ENCODE results near the gene VPS16.

DNA sequence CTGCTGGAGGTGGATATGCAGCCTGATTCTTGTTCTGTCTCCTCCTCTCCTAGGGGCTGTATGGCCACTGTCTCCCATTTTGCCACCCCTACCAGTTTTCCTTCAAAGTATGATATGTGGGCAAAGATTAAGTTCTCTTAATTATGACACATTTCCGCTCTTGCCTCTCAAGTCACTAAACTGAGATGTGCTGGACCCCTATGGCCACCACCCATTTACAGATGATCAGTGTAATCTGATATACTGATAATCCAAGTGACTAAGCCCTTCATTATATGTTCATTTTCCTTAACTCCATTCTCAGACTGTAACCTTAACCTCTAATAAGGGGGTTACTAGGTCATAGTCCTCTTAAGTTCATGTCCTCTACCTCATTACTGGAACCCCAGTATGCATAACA, 26.5 kb upstream of the VPS16 start:
- TF ChIP-seq, protein P1, sequence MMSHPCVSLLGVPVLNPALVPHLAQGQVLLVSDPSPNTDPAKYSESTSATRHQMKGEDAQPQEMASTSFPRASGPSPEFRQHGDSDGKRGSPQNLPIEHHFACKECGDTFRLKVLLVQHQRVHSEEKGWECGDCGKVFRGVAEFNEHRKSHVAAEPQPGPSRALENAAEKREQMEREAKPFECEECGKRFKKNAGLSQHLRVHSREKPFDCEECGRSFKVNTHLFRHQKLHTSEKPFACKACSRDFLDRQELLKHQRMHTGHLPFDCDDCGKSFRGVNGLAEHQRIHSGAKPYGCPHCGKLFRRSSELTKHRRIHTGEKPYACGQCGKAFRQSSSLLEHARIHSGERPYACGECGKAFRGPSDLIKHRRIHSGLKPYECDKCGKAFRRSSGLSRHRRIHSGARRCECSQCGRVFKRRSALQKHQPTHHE (CRISPR knock-in tag; IDR thresholded peaks at IDR 0.05; ENCODE audit: borderline replicate concordance), result no peak
- TF ChIP-seq, protein P2, sequence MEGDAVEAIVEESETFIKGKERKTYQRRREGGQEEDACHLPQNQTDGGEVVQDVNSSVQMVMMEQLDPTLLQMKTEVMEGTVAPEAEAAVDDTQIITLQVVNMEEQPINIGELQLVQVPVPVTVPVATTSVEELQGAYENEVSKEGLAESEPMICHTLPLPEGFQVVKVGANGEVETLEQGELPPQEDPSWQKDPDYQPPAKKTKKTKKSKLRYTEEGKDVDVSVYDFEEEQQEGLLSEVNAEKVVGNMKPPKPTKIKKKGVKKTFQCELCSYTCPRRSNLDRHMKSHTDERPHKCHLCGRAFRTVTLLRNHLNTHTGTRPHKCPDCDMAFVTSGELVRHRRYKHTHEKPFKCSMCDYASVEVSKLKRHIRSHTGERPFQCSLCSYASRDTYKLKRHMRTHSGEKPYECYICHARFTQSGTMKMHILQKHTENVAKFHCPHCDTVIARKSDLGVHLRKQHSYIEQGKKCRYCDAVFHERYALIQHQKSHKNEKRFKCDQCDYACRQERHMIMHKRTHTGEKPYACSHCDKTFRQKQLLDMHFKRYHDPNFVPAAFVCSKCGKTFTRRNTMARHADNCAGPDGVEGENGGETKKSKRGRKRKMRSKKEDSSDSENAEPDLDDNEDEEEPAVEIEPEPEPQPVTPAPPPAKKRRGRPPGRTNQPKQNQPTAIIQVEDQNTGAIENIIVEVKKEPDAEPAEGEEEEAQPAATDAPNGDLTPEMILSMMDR (CRISPR knock-in tag; IDR thresholded peaks at IDR 0.05), result no peak
- TF ChIP-seq IRF2 (CRISPR knock-in tag; IDR thresholded peaks at IDR 0.05) (no peak), RBAK (CRISPR knock-in tag; IDR thresholded peaks at IDR 0.05) (no peak), ASH2L (IDR thresholded peaks at IDR 0.05; ENCODE audit: insufficient read length, low read depth, low read length) (no peak), PBX3 (CRISPR knock-in tag; IDR thresholded peaks at IDR 0.05; ENCODE audit: borderline replicate concordance) (no peak), ZSCAN5A (CRISPR knock-in tag; IDR thresholded peaks at IDR 0.05; ENCODE audit: borderline replicate concordance) (no peak), EZH2 (conservative IDR thresholded peaks at IDR 0.05; ENCODE audit: low read depth, low read length) (no peak), ZNF276 (CRISPR knock-in tag; IDR thresholded peaks at IDR 0.05; ENCODE audit: low read depth) (no peak), YY1 (IDR thresholded peaks at IDR 0.05; ENCODE audit: insufficient read depth, insufficient replicate concordance, low read depth, low read length) (no peak)
- TF ChIP-seq, protein P3, sequence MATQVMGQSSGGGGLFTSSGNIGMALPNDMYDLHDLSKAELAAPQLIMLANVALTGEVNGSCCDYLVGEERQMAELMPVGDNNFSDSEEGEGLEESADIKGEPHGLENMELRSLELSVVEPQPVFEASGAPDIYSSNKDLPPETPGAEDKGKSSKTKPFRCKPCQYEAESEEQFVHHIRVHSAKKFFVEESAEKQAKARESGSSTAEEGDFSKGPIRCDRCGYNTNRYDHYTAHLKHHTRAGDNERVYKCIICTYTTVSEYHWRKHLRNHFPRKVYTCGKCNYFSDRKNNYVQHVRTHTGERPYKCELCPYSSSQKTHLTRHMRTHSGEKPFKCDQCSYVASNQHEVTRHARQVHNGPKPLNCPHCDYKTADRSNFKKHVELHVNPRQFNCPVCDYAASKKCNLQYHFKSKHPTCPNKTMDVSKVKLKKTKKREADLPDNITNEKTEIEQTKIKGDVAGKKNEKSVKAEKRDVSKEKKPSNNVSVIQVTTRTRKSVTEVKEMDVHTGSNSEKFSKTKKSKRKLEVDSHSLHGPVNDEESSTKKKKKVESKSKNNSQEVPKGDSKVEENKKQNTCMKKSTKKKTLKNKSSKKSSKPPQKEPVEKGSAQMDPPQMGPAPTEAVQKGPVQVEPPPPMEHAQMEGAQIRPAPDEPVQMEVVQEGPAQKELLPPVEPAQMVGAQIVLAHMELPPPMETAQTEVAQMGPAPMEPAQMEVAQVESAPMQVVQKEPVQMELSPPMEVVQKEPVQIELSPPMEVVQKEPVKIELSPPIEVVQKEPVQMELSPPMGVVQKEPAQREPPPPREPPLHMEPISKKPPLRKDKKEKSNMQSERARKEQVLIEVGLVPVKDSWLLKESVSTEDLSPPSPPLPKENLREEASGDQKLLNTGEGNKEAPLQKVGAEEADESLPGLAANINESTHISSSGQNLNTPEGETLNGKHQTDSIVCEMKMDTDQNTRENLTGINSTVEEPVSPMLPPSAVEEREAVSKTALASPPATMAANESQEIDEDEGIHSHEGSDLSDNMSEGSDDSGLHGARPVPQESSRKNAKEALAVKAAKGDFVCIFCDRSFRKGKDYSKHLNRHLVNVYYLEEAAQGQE (IDR thresholded peaks at IDR 0.05; ENCODE audit: borderline replicate concordance in 1 of 2, low read depth in 1 of 2, low read length in 2 of 2), result no peak
- TF ChIP-seq, protein P4, sequence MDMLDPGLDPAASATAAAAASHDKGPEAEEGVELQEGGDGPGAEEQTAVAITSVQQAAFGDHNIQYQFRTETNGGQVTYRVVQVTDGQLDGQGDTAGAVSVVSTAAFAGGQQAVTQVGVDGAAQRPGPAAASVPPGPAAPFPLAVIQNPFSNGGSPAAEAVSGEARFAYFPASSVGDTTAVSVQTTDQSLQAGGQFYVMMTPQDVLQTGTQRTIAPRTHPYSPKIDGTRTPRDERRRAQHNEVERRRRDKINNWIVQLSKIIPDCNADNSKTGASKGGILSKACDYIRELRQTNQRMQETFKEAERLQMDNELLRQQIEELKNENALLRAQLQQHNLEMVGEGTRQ (IDR thresholded peaks at IDR 0.05; ENCODE audit: low read depth, low read length), result no peak
- TF ChIP-seq, protein P4 (CRISPR knock-in tag; IDR thresholded peaks at IDR 0.05; ENCODE audit: borderline replicate concordance), result no peak

Measured in HepG2 (cell line).